DMS114 treated with DMSO at 0.1 percent for 48 hours (cell line): Measurements from ENCODE around the gene TRAPPC10.

Experiments used
- DNase-seq: peaks from one replicate; lab custom pipeline; 2025; ENCODE audit not compliant: unreplicated experiment; lab: John Stamatoyannopoulos, UW

TRAPPC10 gene

DNA sequence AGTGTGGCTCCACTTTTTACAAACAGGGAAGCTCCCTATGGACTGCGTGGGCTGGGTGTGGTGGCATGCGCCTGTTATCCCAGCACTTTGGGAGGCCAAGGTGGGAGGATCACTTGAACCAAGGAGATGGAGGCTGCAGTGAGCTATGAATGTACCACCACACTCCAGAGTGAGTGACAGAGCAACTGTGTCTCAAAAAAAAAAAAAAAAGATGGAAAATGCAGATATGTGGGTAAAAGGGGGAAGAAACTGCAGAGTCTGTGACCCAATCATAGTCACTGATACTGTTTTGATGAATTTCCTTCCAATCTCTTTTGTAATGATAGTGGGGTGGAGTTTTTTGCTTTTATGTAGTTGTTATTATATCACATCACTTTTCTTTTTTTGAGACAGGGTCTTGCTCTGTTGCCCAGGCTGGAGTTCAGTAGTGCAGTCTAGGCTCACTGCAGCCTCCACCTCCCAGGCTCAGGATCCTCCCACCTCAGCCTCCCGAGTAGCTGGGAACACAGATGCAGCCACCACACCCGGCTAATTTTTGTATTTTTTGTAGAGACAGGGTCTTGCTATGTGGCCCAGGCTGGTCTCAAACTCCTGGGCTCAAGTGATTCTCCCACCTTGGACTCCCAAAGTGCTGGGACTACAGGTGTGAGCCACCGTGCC lies 8.7 kb upstream of the TRAPPC10 start:
- DNase-seq, result no peak

DNA sequence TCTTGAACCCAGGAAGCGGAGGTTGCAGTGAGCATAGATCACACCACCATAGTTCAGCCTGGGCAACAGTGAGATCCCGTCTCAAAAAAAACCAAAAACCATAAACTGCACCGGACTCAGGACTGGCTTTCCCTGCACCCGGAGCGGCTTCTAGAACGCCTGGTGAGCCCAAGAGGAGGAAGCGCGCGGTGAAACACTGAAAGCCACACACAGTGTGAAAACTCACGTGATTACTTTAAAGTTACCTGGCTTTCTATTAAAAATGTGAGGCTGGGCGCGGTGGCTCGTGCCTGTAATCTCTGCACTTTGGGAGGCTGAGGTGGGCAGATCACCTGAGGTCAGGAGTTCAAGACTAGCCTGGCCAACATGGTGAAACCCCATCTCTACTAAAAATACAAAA lies 7.0 kb upstream of the TRAPPC10 start:
- DNase-seq, result no peak

DNA sequence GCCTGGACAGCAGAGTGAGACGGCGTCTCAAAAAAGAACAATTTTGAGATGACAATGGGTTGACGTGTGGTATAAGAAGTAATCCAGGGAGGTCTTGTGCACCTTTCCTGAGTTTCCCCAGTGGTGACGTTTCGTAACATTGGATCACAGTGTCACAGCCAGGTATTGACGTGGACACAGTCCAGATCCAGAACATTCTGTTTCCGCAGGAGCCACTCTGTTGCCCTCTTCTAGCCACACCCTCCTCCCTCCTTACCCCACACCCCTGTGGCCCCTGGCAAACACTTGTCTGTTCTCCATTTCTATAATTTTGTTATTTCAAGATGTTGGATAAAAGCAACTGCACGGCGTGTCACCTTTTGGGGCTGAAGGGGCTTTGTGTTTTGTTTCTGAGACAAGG lies 6.5 kb upstream of the TRAPPC10 start:
- no peak for DNase-seq

DNA sequence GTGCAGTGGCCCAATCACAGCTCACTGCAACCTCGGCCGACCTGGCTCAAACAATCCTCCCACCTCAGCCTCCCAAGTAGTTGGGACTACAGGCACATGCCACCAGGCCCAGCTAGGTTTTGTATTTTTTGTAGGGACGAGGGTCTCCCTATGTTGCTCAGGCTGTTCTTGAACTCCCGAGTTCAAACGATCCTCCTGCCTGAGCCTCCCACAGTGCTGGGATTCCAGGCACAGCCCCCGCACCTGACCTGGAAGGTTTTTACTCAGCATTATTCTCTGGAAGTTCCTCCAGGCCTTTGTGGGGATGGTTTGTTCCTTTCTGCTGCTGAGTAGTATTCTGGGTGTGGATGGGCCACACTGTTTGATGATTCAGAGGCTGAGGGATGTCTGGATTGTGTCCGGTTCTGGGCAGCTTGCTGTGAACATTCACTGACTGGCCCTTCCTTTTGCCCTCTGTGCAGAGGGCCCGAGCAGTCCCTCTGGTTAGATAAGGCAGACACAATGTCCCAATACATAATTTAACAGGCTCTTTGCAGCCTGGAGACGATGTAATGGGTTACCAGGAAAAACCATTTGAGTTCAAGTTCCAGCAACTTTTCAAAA lies 6.0 kb upstream of the TRAPPC10 start:
- DNase-seq, result no peak

DNA sequence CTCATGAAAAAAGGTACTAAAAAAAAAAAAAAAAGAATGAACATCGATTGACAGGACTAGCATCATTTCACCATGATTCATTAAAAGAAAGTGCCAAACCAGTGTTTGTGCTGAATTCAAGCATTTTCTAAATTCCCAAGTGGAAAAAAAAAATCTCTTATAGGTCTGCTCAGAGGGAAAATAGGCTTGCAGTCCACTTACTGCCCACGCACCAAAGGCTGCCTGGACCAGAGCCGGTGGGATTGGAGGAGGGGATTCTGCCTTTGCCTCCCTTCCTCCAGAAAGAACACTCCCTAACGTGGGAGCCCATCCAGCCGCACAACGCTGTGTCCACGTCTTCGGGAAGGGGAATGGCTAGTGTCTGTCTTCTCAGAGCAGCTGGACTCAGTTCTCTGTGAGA lies 5.5 kb upstream of the TRAPPC10 start:
- no peak for DNase-seq

DNA sequence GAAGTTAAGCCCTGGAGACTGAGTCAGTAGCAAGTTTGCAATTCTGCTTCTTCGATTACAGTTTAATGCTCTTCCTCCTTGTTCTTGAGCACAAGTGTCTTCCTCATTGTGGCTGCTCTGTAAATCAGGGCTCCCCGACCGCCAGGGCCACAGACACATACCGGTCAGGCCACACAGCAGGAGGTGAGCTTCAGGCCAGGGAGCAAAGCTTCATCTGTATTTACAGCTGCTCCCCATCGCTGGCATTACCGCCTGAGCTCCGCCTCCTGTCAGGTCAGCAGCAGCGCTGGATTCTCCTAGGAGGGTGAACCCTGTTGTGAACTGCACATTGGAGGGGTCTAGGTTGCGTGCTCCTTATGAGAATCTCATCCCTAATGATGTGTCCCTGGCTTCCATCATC lies 1.7 kb upstream of the TRAPPC10 start:
- no peak for DNase-seq

DNA sequence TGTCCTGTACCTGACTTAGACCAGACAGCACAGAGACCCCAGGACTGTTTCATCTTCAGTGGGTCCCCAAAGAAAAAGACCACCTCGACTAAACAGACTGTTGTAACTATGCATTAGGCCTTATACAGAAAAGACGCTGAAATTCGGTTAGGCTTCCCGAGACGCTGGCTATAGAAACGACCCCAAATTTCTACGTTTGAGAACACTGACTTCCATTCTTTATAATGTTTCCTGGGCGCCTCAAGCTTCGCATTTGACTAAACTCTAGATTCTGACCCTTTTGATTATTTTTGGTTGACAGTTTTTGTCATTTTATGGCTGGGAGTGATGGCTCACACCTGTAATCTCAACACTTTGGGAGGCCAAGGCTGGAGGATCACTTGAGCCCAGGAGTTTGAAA lies 986 bp upstream of the TRAPPC10 start:
- DNase-seq, result no peak

DNA sequence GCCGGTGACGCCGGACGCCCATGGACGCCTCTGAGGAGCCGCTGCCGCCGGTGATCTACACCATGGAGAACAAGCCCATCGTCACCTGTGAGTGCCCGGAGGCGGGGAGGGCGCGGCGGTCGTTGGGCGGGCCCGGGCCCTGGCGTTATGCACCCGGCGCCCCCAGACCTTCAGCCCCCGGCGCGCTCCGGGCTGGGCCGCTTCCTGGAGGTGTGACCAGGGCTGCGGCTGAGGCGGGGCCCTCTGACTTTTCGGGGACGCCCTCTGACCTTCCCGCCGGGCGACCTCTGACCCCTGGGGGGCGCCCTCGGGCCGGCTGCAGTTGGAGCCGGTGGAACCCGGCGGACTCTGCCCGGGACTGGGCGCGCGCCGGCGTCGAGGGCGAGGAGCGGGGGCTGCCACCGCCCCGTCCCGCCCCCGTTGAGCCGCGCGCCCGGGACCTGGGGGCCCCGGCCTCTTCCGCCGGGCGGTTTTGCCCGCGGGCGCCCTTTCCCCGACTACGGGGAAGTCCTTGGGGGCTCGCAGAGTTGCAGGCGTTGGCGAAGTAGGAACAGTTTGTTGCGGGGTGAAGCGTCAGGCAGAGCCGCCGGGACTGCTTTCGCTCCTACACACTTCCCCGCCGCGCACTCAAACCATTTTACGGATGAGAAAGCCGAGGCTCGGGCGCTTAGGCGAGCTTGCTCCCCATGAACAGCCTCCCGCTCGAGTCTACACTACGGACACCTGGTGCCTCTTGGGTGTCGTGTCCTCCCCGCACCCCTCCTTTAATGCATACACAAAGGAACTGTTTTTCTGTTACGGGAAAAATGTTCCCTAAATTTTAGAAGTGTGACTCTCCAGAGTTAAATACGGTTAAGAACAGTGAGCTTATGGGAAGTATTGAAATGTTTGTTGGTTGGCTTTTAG lies 618 bp downstream of the TRAPPC10 start:
- DNase-seq, result no peak

DNA sequence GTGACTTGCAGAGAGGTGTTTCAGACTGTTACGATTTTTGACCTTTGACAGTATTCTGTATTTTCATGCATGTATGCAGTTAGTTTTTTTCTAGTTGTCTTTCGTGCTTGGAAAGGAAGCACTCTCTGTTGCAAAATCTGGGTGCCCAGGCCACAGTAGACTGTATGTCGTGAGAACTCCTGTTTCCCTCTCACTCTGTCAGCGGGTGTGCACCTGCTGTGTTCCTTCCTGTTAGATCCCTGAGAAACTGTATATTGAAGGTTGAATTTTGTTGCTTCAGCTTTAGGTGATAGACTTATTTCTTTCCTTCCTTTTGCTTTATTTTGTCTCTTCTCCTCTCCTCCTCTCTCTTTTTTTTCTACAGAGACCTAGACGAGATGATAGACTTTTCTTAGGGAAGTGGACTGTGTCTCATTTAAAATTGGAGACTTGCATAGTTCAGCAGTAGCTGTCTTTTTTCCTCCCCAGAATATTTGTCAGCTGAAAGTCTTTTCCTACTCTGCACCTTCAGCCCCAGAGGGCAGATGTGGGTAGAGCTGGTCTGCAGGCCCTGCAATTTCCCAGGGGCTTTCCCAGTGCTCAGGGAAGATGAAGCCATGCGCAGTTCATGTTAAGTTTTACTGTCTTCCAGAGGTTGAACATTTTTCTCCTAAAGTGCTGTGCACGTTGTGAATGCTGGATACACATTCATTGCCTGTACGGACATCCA lies 1.4 kb downstream of the TRAPPC10 start:
- no peak for DNase-seq

DNA sequence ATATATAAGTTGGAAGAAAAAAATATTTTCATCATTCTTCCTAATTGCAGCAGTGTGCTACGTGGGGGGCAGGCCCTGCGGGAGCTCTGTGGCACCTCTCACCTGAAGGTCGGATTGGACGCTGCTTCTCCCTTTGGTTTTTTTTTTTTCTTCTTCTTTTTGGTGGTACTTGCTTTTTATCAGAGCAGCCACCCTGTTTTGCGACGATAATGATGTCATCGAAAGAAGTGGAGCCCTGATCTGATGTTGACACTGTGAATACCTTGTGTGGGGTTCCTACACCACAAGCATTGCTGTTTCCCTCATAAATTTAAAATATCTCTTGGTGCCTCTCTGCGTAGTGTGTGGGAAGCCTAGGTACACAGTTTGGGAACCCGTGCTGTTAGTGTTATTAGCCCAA lies 5.5 kb downstream of the TRAPPC10 start:
- DNase-seq, result no peak

DNA sequence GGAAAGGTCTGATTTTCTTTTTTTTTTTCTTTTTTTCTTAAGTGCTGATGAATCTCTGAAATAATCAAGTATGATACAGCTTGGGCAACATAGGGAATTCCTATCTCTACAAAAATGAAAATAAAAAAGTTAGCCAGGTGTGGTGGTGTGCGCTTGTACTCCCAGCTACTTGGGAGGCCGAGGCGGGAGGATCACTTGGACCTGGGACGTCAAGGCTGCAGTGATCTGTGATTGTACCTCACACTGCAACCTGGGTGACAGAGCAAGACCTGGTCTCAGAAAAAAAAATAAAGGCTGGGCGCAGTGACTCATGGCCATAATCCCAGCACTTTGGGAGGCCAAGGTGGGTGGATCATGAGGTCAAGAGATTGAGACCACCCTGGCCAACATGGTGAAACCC lies 6.0 kb downstream of the TRAPPC10 start:
- DNase-seq, result no peak

DNA sequence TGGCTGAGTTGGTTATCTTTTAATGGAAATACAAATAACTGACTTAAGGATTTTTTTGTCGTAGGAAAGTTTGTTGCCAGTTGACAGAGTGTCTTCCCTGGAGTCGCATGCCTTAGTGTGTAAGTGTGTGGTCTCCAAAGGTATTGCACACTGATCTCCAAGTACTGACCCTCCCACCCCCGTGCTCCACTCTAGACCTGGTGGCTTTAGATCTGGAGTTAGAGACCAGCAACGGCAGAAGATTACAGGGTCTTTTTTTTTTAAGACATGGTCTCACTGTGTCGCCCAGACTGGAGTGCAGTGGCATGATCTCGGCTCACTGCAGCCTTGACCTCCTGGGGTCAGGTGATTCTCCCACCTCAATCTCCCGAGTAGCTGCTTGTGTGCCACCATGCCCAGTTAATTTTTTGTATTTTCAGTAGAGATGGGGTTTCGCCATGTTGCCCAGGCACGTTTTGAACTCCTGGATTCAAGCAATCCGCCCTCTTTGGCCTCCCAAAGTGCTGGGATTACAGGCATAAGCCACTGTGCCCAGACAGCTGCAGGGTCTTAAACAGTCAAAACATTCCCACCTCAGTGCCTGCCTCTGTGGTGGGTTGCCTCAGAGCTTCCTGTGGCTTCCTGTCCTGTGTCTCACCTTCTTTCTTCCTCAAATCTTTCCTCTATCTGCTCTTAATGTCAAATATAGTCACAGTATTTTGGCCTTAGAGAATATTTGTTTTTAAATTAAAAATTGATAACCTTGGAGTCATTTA lies 6.9 kb downstream of the TRAPPC10 start:
- no peak for DNase-seq

DNA sequence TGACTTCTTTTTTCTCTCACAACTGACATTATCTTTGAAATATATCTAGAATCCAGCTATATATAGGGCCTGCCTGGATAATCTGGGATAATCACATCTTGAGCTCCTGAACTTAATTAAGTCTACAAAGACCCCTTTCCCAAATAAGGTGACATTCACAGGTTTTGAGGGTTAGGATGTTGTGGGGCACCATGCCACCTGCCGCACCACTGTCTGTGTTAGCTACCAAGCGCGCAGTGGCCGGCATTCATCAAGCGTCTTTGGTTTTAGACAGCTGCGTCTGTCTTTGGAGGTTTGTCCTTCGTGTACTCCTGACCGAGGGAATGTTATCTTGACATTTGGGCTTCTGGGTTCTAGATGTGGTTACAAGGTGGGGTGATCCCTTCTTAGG lies 7.5 kb downstream of the TRAPPC10 start:
- DNase-seq, result no peak

DNA sequence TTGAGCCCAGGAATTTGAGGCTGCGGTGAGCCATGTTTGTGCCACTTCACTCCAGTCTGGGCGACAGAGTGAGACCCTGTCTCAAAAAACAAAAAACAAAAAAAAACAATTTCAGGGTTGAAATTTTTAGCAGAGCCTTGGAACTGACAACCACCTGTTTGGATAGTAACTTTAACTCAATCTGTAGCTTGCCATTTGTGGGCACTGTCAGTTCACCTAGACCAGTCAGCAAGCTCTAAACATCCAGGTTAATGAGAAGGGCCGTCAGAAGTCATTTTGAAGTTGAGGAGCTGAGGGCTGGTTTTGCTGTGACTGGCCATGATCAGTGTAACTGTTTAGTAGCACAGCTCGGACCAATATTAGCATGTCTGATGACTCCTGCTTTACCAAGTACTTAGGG lies 8.4 kb downstream of the TRAPPC10 start:
- DNase-seq, result no peak

DNA sequence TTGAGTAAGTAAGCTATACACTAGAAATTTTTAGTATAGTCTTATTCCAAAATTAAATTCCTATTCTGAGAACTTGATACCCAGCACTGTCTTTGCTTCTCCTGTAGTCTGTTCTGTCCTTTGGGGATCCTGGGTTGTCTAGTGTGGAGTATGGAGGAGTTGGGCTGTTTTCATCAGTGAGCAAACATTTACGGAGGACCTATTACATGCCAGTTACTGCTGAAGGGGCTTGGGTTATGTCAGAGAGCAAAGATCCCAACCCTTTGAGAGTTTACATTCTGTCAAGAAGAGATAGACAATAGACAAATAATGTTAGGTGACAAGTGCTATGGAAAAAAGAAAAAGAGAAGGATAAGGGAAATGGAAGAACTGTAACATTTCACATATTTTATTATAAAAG lies 9.0 kb downstream of the TRAPPC10 start:
- no peak for DNase-seq

DNA sequence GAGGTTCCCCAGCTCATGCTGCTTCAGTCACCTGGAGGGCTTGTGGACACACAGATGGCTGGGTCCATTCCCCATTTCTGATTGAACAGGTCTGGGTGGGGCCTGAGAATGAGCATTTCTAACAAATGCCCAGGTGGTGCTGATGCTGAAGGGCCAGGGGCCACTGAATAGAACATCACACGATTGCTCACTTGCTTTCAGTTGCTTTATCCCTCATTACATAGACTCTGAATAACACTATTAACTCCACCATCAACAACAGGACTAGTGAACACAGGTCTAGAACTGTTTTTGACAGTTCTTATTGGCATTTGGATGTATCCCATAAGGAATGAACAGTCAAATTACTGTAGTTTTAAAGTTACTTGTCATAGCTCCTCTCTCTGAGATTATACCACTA lies 12.1 kb downstream of the TRAPPC10 start:
- no peak for DNase-seq

DNA sequence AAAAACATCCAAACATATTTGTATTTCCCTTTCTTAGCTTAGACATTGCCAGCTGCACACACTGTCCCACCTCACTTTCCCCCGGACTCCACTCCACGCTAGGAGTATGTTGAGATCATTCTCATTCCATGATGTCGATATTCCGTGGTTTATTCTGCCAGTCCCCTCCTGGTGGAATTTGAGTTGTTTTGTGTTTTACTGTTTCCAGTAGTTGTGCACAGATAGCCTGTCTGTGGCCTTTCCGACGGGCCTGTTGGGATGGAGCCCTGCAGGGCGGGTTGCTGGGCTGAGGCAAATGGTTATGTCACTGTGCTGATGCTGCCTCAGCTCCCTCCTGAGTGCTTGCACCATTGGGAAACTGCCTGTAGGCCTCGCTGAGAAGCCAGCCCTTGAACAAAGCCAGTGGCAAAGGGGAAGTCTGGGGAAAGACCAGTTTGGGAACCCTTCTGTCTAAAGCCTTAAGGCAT lies 12.8 kb downstream of the TRAPPC10 start:
- no peak for DNase-seq

DNA sequence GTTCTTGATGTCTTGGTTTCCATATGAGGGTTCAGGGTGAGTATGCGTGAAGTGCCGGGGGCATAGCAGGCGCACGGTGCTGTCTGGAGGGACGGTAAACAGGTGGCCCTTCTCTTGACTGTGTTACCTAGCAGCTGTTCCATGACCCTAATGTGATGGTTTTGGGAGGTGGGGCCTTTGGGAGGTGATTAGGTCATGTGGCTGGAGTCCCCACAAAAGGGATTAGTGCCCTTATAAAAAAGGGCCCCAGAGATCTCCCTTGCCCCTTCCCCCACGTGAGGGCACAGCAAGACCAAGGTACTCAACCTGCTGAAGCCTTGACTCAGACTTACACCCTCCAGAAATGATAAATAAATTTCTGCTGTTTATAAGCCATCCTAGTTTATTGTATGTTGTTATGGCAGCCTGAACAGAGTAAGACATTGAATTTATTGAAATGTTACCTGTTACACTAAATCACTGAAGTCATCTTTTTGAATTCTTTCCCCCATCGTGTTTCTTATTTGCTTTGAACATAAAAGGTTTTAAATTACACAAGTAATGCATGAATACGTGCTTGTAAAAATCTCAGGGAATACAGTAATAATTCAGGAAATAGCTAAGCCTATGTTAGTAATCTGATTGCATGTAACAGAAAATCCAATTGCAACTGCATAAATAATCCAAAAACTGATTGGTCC lies 15.6 kb downstream of the TRAPPC10 start:
- DNase-seq, result no peak

DNA sequence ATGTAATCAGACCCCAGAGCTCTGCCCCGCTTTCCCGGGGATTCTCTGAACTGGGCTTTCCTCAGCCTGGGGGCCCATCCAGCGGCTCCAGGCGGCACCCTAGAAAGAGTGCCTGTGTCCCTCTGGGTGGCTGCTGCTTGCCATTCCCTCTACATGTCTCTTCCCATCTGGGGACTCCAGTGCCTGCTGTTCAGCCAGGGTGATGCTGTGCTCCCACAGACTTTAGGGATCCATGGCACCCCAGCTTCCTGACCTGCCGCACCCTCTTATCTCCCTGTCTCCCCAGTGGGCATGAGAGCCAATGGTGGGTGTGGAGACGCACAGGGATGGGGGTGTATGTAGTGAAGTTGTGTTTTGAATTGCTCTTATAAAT lies 16.2 kb downstream of the TRAPPC10 start:
- no peak for DNase-seq

DNA sequence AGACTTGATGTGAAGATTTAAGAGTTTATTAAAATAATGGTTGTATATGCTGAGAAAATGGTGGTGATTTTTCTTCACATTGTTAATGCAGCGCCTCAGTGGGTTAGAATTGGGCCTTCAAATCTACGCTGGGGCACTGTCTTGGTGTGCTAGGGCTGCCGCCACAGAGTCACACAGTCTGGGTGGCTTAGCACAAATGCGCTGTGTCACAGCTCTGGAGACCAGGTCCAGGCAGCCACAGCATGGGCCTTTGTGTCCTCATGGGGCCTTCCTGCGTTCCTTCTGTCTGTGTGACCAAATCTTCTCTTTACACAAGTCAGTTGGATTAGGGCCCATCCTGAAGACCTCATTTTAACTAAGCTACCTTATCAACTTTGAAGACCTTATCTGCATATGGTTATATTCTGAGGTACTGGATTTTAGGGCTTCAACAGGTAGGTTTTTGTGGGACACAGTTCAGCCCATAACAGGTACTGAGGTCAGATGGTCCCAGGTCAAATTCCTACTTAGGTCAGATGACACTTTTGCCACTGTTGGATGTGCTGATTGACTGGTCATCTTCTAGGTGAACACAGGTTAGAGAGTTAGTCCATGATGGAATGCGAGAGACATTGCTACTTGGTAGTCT lies 17.5 kb downstream of the TRAPPC10 start:
- no peak for DNase-seq
